Astrocyte (in vitro differentiated cells and primary cell): ENCODE data around the gene TCF19.

Source experiments
- EZH2 ChIP-seq: IDR thresholded peaks from 2 replicates; pipeline ENCODE4 v1.6.1; 2012; ENCODE audit warnings: mild to moderate bottlenecking, low read length, inconsistent platforms; ENCODE audit not compliant: insufficient read depth
- TF ChIP-seq, protein P1 (sequence below): IDR thresholded peaks from 2 replicates; pipeline ENCODE4 v1.5.1; 2011; ENCODE audit warnings: low read depth, mild to moderate bottlenecking, inconsistent platforms, low read length, moderate library complexity; ENCODE audit not compliant: insufficient read depth

DNA sequence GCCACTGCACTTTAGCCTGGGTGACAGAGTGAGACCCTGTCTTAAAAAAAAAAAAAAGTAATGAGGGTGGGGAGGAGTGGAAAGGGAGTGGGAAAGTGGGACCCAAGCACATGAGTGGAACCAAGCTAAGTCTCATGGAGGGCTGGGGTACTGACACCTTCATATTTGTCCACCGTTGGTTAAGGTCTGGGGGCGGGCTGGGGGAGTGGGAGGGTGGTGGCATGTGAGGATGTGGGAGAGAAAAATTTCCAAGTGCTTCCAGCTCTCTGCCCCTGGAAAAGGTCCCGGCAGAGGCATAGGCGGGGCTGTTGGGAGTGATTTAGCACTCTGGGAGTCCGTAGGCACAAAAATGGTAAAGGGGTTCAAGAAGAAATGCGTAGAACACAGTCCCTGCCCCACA is 25.6 kb upstream of the TCF19 start:
- TF ChIP-seq, protein P1, sequence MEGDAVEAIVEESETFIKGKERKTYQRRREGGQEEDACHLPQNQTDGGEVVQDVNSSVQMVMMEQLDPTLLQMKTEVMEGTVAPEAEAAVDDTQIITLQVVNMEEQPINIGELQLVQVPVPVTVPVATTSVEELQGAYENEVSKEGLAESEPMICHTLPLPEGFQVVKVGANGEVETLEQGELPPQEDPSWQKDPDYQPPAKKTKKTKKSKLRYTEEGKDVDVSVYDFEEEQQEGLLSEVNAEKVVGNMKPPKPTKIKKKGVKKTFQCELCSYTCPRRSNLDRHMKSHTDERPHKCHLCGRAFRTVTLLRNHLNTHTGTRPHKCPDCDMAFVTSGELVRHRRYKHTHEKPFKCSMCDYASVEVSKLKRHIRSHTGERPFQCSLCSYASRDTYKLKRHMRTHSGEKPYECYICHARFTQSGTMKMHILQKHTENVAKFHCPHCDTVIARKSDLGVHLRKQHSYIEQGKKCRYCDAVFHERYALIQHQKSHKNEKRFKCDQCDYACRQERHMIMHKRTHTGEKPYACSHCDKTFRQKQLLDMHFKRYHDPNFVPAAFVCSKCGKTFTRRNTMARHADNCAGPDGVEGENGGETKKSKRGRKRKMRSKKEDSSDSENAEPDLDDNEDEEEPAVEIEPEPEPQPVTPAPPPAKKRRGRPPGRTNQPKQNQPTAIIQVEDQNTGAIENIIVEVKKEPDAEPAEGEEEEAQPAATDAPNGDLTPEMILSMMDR, result no peak
- TF ChIP-seq EZH2, result no peak
